C4-2B (cell line): ENCODE results near the gene EVI5.
"Not testable (repeated sequence)": the region's sequence is repeated elsewhere in the genome, so short reads cannot be mapped to it uniquely, and the experiment has no call there.

Experiments used
- H3K27ac ChIP-seq: fragments of 450-650 bp; 2 replicates; pipeline ENCODE4 v1.5.1; 2017
- ZFX ChIP-seq: fragments of 450-650 bp; IDR thresholded peaks from 2 replicates; pipeline ENCODE4 v1.6.1; 2017
- TF ChIP-seq, protein P1 (sequence below): fragments of 450-650 bp; conservative IDR thresholded peaks from 2 replicates; pipeline ENCODE4 v1.5.1; 2017; ENCODE audit warnings: mild to moderate bottlenecking

Gene EVI5

GRCh38 chr1:92538048-92538412 lies 246.9 kb downstream of the EVI5 start:
- H3K27ac ChIP-seq, result no peak overlapping the region
- no peak for TF ChIP-seq ZFX
- TF ChIP-seq, protein P1, sequence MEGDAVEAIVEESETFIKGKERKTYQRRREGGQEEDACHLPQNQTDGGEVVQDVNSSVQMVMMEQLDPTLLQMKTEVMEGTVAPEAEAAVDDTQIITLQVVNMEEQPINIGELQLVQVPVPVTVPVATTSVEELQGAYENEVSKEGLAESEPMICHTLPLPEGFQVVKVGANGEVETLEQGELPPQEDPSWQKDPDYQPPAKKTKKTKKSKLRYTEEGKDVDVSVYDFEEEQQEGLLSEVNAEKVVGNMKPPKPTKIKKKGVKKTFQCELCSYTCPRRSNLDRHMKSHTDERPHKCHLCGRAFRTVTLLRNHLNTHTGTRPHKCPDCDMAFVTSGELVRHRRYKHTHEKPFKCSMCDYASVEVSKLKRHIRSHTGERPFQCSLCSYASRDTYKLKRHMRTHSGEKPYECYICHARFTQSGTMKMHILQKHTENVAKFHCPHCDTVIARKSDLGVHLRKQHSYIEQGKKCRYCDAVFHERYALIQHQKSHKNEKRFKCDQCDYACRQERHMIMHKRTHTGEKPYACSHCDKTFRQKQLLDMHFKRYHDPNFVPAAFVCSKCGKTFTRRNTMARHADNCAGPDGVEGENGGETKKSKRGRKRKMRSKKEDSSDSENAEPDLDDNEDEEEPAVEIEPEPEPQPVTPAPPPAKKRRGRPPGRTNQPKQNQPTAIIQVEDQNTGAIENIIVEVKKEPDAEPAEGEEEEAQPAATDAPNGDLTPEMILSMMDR, result no peak

GRCh38 chr1:92536980-92537884 lies 247.7 kb downstream of the EVI5 start:
- TF ChIP-seq, protein P1, result no peak
- no peak for TF ChIP-seq ZFX
- no peak overlapping the region for H3K27ac ChIP-seq

GRCh38 chr1:92536211-92536979 lies 248.5 kb downstream of the EVI5 start:
- no peak overlapping the region for H3K27ac ChIP-seq
- TF ChIP-seq, protein P1, result no peak
- no peak for TF ChIP-seq ZFX

DNA sequence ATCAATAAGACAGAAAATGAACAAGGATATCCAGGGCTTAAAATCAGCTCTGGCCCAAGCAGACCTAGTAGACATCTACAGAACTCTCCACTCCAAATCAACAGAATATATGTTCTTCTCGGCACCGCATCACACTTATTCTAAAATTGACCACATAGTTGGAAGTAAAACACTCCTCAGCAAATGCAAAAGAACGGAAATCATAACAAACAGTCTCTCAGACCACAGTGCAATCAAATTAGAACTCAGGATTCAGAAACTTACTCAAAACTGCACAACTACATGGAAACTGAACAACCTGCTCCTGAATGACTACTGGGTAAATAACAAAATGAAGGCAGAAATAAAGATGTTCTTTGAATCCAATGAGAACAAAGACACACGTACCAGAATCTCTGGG lies 252.5 kb downstream of the EVI5 start:
- not testable (repeated sequence) for H3K27ac ChIP-seq

DNA sequence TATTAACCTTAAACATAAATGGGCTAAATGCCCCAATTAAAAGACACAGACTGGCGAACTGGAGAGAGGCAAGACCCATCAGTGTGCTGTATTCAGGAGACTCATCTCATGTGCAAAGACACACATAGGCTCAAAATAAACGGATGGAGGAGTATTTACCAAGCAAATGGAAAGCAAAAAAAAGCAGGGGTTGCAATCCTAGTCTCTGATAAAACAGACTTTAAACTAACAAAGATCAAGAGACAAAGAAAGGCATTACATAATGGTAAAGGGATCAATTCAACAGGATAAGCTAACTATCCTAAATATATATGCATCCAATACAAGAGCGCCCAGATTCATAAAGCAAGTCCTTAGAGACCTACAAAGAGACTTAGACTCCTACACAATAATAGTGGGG lies 253.0 kb downstream of the EVI5 start:
- not testable (repeated sequence) for H3K27ac ChIP-seq

DNA sequence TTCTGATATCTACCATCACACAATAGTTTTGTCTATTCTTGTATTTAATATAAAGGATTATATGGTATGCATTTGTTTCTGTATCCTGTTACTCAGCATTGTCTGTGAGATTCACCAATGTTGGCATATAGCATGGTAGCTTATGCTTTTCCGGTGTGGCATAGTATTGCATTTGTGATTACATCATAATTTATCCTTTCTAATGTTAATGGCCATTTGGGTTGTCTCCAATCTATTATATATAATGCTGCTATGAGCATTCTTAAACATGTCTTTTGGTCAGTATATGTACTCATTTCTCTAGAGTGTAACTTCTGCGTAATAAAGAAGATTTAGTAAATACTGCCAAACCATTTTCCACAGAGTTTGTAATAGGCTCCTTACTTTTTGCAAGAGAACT lies 257.2 kb downstream of the EVI5 start:
- TF ChIP-seq, protein P1, result no peak
- no peak for TF ChIP-seq ZFX
- H3K27ac ChIP-seq, result no peak overlapping the region

DNA sequence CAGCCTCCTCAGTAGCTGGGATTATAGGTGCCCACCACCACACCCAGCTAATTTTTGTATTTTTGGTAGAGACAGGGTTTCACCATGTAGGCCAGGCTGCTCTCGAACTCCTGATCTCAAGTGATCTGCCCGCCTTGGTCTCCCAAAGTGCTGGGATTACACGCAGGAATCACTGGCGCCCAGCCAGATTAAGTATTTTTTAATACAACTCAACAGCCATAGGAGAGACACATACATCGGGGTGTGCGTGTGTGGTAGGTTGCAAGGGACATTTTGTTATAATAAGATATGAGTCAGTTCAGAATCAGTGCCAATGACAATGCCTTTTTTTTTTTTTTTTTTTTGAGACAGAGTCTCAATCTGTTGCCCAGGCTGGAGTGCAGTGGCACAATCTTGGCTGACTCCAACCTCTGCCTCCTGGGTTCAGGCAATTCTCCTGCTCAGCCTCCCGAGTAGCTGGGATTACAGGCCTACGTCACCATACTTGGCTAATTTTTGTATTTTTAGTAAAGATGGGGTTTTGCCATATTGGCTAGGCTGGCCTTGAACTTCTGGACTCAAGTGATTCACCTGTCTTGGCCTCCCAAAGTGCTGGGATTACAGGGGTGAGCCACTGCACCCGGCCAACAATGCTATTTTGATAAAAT lies 259.8 kb downstream of the EVI5 start:
- not testable (repeated sequence) for H3K27ac ChIP-seq

- no peak overlapping the region for H3K27ac ChIP-seq
- TF ChIP-seq, protein P1, result no peak
- TF ChIP-seq ZFX, result no peak
These were observed 265.9 kb downstream of the EVI5 start for GRCh38 chr1:92519043-92519442.
